ENCODE measurements around the gene SEMA3B. TPM values are rescaled to one million over a fixed set of nuclear protein-coding genes. Genes with fewer than 3 reads are reported as not detected.

The SEMA3B gene
- total and polyA plus RNA-seq, 5 experiments from 2014 or later, result 0.09 to 1.1 (median 1.0) TPM; not detected in 2

DNA sequence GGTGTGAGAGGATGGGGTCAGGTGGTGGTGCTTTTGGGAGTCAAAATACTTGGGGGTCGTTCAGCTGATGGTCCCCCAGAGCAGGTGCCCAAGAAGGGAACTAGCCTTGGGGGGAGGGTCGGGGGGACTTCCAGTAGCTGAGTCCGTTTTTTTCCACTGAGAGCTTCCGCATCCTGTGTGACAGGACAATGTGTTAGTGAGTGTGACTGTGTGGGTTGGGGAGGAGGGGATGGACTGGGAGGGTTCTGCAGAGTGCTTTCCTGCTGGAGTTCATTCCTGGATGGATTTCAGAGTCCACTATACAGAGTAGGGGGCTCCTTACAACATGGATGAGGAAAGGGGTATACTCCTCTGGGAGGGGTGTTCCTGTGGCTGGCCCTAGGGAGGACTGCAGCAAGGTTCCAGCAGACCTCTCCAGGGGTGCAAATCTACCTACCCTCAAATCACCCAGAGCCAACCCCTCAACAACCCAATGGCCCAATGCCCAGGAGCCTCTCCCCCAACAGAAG lies 54.2 kb downstream of the SEMA3B start:
- POLR2A ChIA-PET, result interaction anchor here (1.0 to 5.7 kb wide), 5 partner anchors 12 to 983 kb away, joined by 3 to 53 read pairs (median 3); partner anchors contain the start of genes HYAL3, IFRD2, NAA80 and RASSF1
- H3K36me3 Mint-ChIP-seq, result peaks cover 0 to 3% (median 0%) of the 10 kb centered on the region in 3 donors
- H3K27me3 Mint-ChIP-seq, result no peaks in the 10 kb centered on the region
- peaks cover 12 to 59% (median 49%) of the 10 kb centered on the region in 4 donors for H3K4me1 Mint-ChIP-seq
- H3K27ac Mint-ChIP-seq, result peak overlapping the region in 8 of 10 donors; percentile 5 to 77 (median 52)
- ATAC-seq (no peak), DNase-seq (no peak)
- H3K9me3 Mint-ChIP-seq, result no peaks in the 10 kb centered on the region
- H3K4me3 Mint-ChIP-seq, result peak overlapping the region in 6 of 10 donors; percentile 27 to 86 (median 62)

DNA sequence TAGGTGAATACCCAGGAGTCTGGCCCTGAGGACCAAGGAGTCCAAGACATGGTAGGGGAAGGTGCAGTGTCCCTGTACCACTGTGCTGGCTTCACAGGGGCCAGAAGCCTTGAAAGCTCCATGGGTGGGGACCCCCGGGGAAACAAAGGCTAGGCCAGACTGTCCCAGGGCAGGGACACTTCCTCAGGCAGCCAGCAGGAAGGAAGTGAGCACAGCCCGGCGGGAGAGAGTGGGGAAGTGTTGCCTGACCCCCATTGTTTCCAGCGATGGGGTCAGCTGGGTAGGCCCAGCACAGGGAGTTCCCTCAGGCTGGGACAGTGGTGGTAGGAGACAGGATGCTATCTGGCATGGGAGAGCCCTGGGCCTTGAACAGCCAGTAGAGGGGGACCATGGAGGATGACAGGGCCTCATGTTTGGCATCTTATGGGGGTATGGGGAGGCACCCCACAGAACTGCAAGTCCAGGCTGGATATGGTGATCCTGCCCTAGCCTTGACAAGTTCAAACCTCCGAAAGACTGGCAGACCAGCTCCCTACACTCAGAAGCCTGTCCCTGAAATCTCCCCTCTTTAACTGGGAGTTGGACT lies 54.8 kb downstream of the SEMA3B start:
- ATAC-seq (no peak), DNase-seq (no peak)
- peak overlapping the region in 1 of 10 donors; percentile 29 for H3K4me3 Mint-ChIP-seq
- no peaks in the 10 kb centered on the region for H3K9me3 Mint-ChIP-seq
- peaks cover 13 to 59% (median 50%) of the 10 kb centered on the region in 4 donors for H3K4me1 Mint-ChIP-seq
- POLR2A ChIA-PET, result interaction anchor here (1.0 to 5.7 kb wide), 8 partner anchors 11 to 129 kb away, joined by 3 to 53 read pairs (median 4); partner anchors contain the start of genes HYAL3, IFRD2, NAA80 and RASSF1
- H3K36me3 Mint-ChIP-seq, result peaks cover 0 to 6% (median 0%) of the 10 kb centered on the region in 3 donors
- H3K27me3 Mint-ChIP-seq, result no peaks in the 10 kb centered on the region
- H3K27ac Mint-ChIP-seq, result peak overlapping the region in 7 of 10 donors; percentile 25 to 79 (median 44)

DNA sequence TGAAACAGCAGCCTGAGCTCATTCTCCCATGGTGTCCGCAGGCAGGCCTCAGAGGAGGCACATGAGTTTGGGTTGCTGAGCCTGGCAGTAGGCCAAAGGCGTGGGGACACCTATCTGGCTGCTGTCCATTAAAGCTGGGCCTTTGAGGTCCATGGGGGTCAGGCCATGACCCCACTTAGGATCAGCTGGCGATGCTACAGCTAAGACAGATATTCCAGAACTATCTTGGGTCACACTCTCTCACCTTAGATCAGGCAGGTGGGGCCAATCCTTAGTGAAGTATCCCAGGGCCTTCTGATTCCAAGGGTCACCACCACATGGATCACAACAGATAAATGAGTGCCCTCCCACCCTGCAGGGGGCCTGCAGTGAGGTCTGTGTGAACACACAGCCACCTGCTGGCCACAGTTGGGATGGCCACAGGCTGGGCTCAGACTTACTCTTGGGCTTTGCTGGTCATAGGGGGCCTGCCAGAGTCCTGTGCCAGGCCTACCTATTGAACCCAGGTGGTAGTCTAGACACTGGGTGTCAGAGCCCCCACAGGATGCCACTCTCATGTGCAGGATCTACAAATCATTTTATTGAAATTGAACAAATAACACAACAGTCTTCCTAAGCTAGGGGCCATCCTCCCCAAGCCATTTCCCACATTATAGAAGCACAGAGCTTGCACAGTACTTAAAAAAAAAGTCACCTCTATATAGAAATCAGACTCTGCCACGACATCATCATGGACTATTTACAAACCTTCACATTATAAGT lies 55.6 kb downstream of the SEMA3B start:
- Mint-ChIP-seq H3K4me3 (peak overlapping the region in 4 of 10 donors; percentile 12 to 65 (median 24)), H3K27ac (peak overlapping the region in 8 of 10 donors; percentile 31 to 85 (median 80)), H3K4me1 (peaks cover 10 to 55% (median 44%) of the 10 kb centered on the region in 4 donors), H3K9me3 (no peaks in the 10 kb centered on the region), H3K36me3 (peaks cover 0 to 8% (median 0%) of the 10 kb centered on the region in 3 donors), H3K27me3 (no peaks in the 10 kb centered on the region)
- peak in 8 of 10 donors; percentile 39 to 76 (median 51) for DNase-seq
- POLR2A ChIA-PET, result interaction anchor here (1.0 to 5.7 kb wide), 6 partner anchors 10 to 130 kb away, joined by 3 to 53 read pairs (median 4); partner anchors contain the start of genes HYAL3, IFRD2, NAA80 and RASSF1
- peak; percentile 20 to 24 for ATAC-seq

DNA sequence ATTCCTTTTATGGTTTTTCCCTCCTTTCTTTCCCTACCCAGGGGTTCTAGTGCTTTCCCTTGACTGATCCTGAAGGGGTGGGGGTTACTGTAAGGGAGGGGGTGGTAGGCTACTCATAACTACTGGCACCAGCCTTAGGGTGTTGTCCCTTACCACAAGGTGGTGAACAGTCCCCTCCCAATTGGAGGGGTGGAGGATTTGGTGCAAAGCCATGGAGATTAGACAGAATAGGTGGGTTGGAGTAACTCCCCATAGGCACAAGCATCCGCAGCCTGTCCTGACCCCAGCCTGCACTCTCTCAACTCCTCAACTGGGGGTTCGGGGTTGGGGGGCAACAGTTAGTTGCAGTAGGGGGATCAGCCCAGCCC lies 56.1 kb downstream of the SEMA3B start:
- ATAC-seq, result no peak
- POLR2A ChIA-PET, result interaction anchor here (1.0 to 1.3 kb wide), 2 partner anchors 10 to 26 kb away, joined by 3 to 5 read pairs; partner anchors contain the start of genes HYAL3 and NAA80
- H3K4me3 Mint-ChIP-seq, result peak overlapping the region in 2 of 10 donors; percentile 20 to 25
- no peak for DNase-seq
- no peaks in the 10 kb centered on the region for H3K27me3 Mint-ChIP-seq
- peaks cover 0 to 12% (median 0%) of the 10 kb centered on the region in 3 donors for H3K36me3 Mint-ChIP-seq
- H3K9me3 Mint-ChIP-seq, result no peaks in the 10 kb centered on the region
- peak overlapping the region in 6 of 10 donors; percentile 46 to 85 (median 75) for H3K27ac Mint-ChIP-seq
- peaks cover 9 to 49% (median 40%) of the 10 kb centered on the region in 4 donors for H3K4me1 Mint-ChIP-seq

DNA sequence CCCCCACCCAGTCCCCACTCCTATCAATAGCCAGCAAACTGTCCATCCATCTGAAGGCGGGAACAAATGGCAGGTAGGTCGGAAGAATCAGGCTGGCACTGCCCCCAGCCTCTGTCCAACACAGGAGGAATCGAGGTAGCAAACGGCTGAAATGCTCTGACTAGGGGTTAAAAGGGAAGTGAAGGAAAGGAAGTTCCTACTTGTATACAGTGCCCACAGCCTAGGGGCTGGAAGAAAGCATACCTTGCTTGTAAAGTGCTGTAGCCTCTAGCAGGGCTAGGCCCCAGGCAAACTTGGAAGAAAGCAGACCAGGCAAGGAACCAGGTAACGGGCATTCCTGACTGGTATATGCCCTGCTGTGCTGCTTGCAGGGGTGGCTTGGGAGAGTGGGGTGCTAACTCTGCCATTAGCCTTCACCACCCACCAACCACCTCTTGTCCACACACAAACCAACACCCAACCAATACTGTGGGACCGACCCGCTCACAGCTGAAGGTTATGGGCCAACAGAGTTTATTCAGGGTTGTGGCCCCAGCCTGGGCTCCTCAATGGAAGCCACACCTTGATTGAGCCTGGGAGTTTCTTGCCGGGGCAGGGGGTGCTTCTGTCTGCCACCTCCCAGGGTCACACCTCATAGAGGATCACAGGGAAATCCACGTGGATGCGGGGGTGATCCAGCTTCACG lies 56.7 kb downstream of the SEMA3B start:
- peaks cover 0 to 18% (median 0%) of the 10 kb centered on the region in 3 donors for H3K36me3 Mint-ChIP-seq
- peak overlapping the region in 2 of 10 donors; percentile 43 to 52 for H3K27ac Mint-ChIP-seq
- H3K9me3 Mint-ChIP-seq, result no peaks in the 10 kb centered on the region
- H3K27me3 Mint-ChIP-seq, result no peaks in the 10 kb centered on the region
- no peak for ATAC-seq
- POLR2A ChIA-PET, result interaction anchor here (0.6 to 0.8 kb wide), 2 partner anchors 10 to 12 kb away, joined by 3 to 5 read pairs; no protein-coding TSS in a partner anchor
- DNase-seq, result no peak
- H3K4me1 Mint-ChIP-seq, result peaks cover 7 to 44% (median 34%) of the 10 kb centered on the region in 4 donors
- peak overlapping the region in 5 of 10 donors; percentile 4 to 74 (median 31) for H3K4me3 Mint-ChIP-seq

DNA sequence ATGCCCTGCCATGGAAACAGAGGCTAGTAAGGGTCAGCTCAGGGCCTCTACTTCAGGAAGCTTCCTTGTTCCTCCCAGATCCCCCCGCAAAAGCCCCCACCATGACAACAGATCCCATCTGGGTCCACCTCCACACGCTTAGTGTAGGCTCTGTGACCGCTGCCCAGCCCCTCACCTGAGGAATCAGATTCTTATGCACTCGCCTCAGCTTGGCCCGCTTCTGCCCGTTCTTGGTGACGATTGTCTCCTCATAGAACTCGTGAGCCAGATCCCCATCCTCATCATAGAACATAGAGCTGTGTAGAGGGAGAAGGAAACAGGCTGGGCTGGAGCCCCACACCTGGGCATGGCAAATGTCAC lies 57.2 kb downstream of the SEMA3B start:
- DNase-seq, result no peak
- peaks cover 6 to 44% (median 32%) of the 10 kb centered on the region in 4 donors for H3K4me1 Mint-ChIP-seq
- peak overlapping the region in 5 of 10 donors; percentile 19 to 66 (median 43) for H3K27ac Mint-ChIP-seq
- H3K36me3 Mint-ChIP-seq, result peaks cover 0 to 23% (median 0%) of the 10 kb centered on the region in 3 donors
- H3K4me3 Mint-ChIP-seq, result peak overlapping the region in 9 of 10 donors; percentile 4 to 97 (median 67)
- H3K9me3 Mint-ChIP-seq, result no peaks in the 10 kb centered on the region
- ATAC-seq, result no peak
- POLR2A ChIA-PET, result interaction anchor here (0.6 to 2.8 kb wide), 4 partner anchors 10 to 38 kb away, joined by 3 to 15 read pairs (median 7); partner anchors contain the start of gene RASSF1
- H3K27me3 Mint-ChIP-seq, result no peaks in the 10 kb centered on the region

DNA sequence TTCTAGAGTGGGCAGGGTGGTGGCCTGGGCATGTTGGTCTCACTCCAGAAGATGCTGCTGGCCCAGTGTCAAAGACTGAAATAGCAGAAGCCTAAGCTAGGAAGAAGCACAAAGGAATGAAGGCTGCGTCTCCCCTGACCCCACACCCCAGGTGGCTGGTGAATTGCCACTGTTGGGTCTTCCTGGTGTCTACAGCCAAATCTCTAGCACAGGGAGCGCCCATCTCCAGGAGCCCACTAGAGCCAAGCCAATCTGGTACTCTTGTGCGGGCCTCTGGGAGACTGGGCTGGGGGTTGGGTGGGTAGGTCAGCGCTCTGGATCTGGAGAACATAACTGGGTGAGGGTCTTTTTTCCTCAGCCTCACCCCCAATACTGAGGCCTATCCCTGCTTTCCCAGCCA lies 58.2 kb downstream of the SEMA3B start:
- DNase-seq, result no peak
- H3K4me3 Mint-ChIP-seq, result peak overlapping the region; percentile 69 to 97 (median 86)
- H3K4me1 Mint-ChIP-seq, result peaks cover 6 to 40% (median 33%) of the 10 kb centered on the region in 4 donors
- H3K27me3 Mint-ChIP-seq, result no peaks in the 10 kb centered on the region
- H3K36me3 Mint-ChIP-seq, result peaks cover 0 to 31% (median 0%) of the 10 kb centered on the region in 3 donors
- no peak for ATAC-seq
- POLR2A ChIA-PET, result interaction anchor here (0.9 to 2.8 kb wide), 10 partner anchors 9 to 240 kb away, joined by 3 to 48 read pairs (median 11); partner anchors contain the start of genes C3orf18, CYB561D2, HYAL3 and IFRD2
- peak overlapping the region in 9 of 10 donors; percentile 31 to 96 (median 89) for H3K27ac Mint-ChIP-seq
- H3K9me3 Mint-ChIP-seq, result no peaks in the 10 kb centered on the region

Small RNA genes within 50 kb of the gene (microRNA-seq; reads per million reads assigned to microRNA genes)
- not detected for gene MIR5787 (ENCODE audit: borderline microRNAs expressed)

Other genes starting within 250 kb of the SEMA3B start
- 100 to 1,000 TPM; 387 to 402 TPM for gene RBM5, start 180.2 kb upstream of the SEMA3B start, total RNA-seq
- 10 to 100 TPM; 19.7 to 46.1 (median 35.0) TPM for gene RBM5, start 180.2 kb upstream of the SEMA3B start, polyA plus RNA-seq
- not detected for gene SEMA3F, start 113.8 kb upstream of the SEMA3B start, total RNA-seq
- gene SEMA3F, start 113.8 kb upstream of the SEMA3B start, polyA plus RNA-seq, result not detected
- gene GNAT1, start 77.5 kb upstream of the SEMA3B start, total RNA-seq, result not detected
- gene GNAT1, start 77.5 kb upstream of the SEMA3B start, polyA plus RNA-seq, result not detected
- gene SLC38A3, start 63.9 kb upstream of the SEMA3B start, total RNA-seq, result not detected
- not detected for gene SLC38A3, start 63.9 kb upstream of the SEMA3B start, polyA plus RNA-seq
- gene GNAI2, start 32.9 kb upstream of the SEMA3B start, total RNA-seq, result 100 to 1,000 TPM; 253 to 258 TPM
- 100 to 1,000 TPM; 405 to 534 (median 417) TPM for gene GNAI2, start 32.9 kb upstream of the SEMA3B start, polyA plus RNA-seq
- not detected for gene LSMEM2, start 9.9 kb downstream of the SEMA3B start, total RNA-seq
- under 1 TPM in 2 of 3 donors, not detected in 1; 0.15 to 0.21 TPM for gene LSMEM2, start 9.9 kb downstream of the SEMA3B start, polyA plus RNA-seq
- gene IFRD2, start 23.3 kb downstream of the SEMA3B start, total RNA-seq, result 10 to 100 TPM; 68.9 TPM
- 10 to 100 TPM; 59.4 to 69.7 (median 60.7) TPM for gene IFRD2, start 23.3 kb downstream of the SEMA3B start, polyA plus RNA-seq
- 1 to 10 TPM; 3.2 to 4.7 TPM for gene HYAL3, start 30.3 kb downstream of the SEMA3B start, total RNA-seq
- 1 to 10 TPM; 2.5 to 3.8 (median 3.0) TPM for gene HYAL3, start 30.3 kb downstream of the SEMA3B start, polyA plus RNA-seq
- 10 to 100 TPM; 33.8 to 36.8 TPM for gene NAA80, start 30.3 kb downstream of the SEMA3B start, total RNA-seq
- 10 to 100 TPM; 10.8 to 18.7 (median 17.4) TPM for gene NAA80, start 30.3 kb downstream of the SEMA3B start, polyA plus RNA-seq
- under 1 TPM; 0.16 to 0.39 TPM for gene HYAL1, start 34.4 kb downstream of the SEMA3B start, total RNA-seq
- under 1 TPM in 2 of 3 donors, not detected in 1; 0.54 to 0.75 TPM for gene HYAL1, start 34.4 kb downstream of the SEMA3B start, polyA plus RNA-seq
- gene HYAL2, start 53.6 kb downstream of the SEMA3B start, total RNA-seq, result 1 to 10 TPM; 2.0 to 2.5 TPM
- 1 to 10 TPM; 1.8 to 6.1 (median 3.4) TPM for gene HYAL2, start 53.6 kb downstream of the SEMA3B start, polyA plus RNA-seq
- gene TUSC2, start 59.1 kb downstream of the SEMA3B start, total RNA-seq, result 10 to 100 TPM; 21.8 to 22.7 TPM
- 10 to 100 TPM; 48.4 to 54.3 (median 53.7) TPM for gene TUSC2, start 59.1 kb downstream of the SEMA3B start, polyA plus RNA-seq
- gene RASSF1, start 71.7 kb downstream of the SEMA3B start, total RNA-seq, result 10 to 100 TPM; 67.3 to 70.8 TPM
- gene RASSF1, start 71.7 kb downstream of the SEMA3B start, polyA plus RNA-seq, result 10 to 100 TPM; 50.8 to 87.6 (median 68.1) TPM
- 1 to 10 TPM; 3.6 to 4.0 TPM for gene ZMYND10, start 76.6 kb downstream of the SEMA3B start, total RNA-seq
- gene ZMYND10, start 76.6 kb downstream of the SEMA3B start, polyA plus RNA-seq, result not detected
- 10 to 100 TPM; 52.8 to 63.8 TPM for gene NPRL2, start 81.6 kb downstream of the SEMA3B start, total RNA-seq
- 10 to 100 TPM; 36.2 to 45.3 (median 36.4) TPM for gene NPRL2, start 81.6 kb downstream of the SEMA3B start, polyA plus RNA-seq
- gene CYB561D2, start 81.7 kb downstream of the SEMA3B start, total RNA-seq, result 10 to 100 TPM; 29.7 to 34.5 TPM
- gene CYB561D2, start 81.7 kb downstream of the SEMA3B start, polyA plus RNA-seq, result 10 to 100 TPM; 45.5 to 48.2 (median 47.7) TPM
- gene TMEM115, start 90.4 kb downstream of the SEMA3B start, total RNA-seq, result 10 to 100 TPM; 28.7 to 29.8 TPM
- gene TMEM115, start 90.4 kb downstream of the SEMA3B start, polyA plus RNA-seq, result 10 to 100 TPM; 15.2 to 29.2 (median 20.3) TPM
- 1 to 10 TPM; 4.0 to 4.9 TPM for gene CACNA2D2, start 234.5 kb downstream of the SEMA3B start, total RNA-seq
- gene CACNA2D2, start 234.5 kb downstream of the SEMA3B start, polyA plus RNA-seq, result 1 to 10 TPM in 1 of 3 donors, under 1 TPM in 2; 0.40 to 1.5 (median 0.40) TPM